HG03342 (cell line): Measurements from ENCODE around the gene GIN1.
A peak's percentile ranks its signal among the peaks of the same experiment; 100 is the strongest.
"Not testable (repeated sequence)": the region's sequence is repeated elsewhere in the genome, so short reads cannot be mapped to it uniquely, and the experiment has no call there.

Experiments used
- ATAC-seq: cut with Tn5 transposase; IDR thresholded peaks from one replicate; pipeline ENCODE4 v1.9.1; 2021; ENCODE audit warnings: mild to moderate bottlenecking, moderate library complexity; ENCODE audit not compliant: unreplicated experiment

The GIN1 gene, protein sequence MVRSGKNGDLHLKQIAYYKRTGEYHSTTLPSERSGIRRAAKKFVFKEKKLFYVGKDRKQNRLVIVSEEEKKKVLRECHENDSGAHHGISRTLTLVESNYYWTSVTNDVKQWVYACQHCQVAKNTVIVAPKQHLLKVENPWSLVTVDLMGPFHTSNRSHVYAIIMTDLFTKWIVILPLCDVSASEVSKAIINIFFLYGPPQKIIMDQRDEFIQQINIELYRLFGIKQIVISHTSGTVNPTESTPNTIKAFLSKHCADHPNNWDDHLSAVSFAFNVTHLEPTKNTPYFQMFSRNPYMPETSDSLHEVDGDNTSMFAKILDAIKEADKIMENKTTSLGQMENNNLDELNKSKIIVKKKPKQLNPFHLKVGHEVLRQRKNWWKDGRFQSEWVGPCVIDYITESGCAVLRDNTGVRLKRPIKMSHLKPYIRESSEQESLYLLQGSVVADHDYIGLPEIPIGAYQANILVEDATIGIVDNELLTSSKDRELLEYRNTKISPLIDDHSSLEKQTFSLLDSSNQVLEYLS

DNA sequence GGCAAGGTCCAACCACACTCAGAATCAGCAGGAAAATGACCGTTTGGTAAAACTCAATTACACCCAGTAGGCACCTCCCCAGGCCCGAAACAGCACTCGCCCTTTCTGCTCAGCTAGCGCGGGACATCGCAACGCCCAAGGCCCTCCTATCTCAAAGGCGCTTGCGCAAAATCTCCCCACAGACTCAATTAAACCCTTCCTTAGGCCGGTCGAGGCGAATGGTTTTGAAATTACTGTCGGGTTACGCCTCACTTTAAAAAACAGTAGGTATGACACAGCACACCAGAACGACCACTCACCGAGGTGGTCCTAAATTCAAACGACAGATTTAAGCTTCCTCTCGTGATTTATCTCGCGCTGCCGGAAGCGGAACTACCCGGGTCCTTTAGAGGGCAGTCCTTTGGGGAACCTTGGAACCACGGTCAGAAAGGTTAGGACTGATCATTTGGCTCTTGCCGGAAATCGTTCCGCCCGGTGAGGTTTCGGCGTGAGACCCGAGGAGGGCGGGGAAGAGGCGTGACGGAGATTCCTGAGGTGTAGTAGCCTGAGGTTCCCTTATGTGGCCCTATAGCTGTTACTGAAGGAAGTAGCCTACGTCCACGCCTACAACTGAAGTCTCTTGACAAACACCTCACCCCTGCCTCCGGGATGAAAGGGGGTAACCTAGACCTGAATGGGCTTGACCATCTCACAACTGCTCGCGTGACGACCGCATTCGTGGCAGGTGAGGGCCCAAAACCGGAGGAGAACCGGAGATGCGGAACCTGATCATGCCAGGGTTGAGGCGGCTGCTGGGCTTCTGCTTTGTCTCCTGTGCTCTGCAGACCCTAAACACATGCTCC is at the start of gene GIN1, which contains the start of gene PPIP5K2:
GIN1 (minus strand) TSS at position 374 of the 842 bp plus-strand sequence. CDS start 11,431 bp downstream, outside the sequence.
PPIP5K2 (plus strand) TSS at position 537 of the 842 bp plus-strand sequence. CDS start 9,289 bp downstream, outside the sequence.
- ATAC-seq = peak; percentile 92

DNA sequence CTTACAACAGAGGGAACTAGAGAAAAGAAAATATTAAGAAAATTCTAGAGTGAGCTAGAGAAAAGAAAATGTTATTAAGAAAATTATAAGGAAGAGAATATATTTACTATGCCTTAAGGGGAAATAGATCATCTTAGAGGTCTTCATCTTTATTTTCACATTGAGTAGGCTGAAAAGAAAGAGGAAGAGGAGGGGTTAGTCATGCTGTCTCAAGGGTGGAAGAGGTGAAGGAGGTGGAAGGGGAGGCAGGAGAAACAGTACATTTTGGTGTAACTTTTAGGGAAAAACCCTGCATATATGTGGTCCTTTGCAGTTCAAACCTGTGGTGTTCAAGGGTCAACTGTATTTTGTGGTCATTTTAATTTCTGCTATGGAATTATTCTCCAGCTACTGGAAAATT is 46.8 kb upstream of the GIN1 start:
- ATAC-seq = no peak

DNA sequence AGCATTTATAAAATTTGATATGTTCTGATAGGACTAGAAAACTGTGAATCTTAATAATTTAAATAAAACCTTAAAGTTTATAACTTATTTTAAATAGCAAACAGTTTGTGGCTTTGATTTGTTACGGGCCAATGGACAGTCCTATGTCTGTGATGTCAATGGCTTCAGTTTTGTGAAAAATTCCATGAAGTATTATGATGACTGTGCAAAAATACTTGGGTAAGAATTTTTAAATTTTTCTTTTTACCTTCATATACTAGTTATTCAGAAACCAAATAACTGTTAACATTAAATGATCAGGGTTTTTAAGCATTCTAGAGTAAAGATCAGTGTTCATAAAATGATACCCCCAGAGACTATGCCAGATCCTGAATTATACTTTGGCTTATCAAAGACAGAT is 31.2 kb upstream of the GIN1 start:
- ATAC-seq = no peak

DNA sequence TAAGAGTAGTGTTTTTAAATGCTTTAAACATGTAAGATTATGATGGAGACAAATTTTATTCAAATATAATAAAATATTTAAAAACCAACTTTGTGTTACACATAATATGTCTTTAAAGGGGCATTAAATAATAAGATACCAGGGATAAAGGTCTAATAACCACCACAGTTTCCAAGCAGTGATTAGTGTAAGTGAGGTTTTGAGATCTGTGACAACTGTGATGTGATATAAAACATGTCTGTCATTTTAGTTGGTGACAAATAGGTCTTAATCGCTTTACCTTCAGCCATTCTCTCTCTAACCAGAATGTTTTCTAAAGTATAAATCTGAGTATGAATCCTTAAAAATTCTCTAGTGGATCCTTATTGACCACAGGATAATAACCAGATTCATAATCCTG is 28.3 kb upstream of the GIN1 start:
- no peak for ATAC-seq

DNA sequence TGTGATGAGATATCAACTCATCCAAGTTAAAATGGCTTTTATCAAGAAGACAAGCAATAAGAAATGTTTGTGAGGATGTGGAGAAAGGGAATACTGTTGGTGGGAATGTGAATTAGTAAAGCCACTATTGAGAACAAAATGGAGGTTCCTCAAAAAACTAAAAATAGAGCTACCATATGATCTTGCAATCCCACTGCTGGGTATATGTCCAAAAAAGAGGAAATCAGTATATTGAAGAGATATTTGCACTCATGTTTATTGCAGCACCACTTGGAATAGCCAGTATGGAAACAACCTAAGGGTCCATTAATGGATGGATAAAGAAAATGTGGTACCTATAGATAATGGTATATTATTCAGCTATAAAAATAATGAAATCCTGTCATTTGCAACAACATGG is 25.3 kb upstream of the GIN1 start:
- no peak for ATAC-seq

DNA sequence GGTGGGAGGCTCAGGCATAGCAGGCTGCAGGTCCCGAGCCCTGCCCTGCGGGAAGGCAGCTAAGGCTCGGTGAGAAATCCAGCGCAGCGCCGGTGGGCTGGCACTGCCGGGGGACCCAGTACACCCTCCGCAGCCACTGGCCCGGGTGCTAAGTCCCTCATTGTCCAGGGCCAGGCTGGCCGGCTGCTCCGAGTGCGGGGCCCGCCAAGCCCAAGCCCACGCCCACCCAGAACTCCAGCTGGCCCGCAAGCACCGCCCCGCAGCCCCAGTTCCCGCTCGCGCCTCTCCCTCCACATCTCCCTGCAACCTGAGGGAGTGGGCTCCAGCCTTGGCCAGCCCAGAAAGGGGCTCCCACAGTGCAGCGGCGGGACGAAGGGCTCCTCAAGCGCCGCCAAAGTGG is 22.2 kb upstream of the GIN1 start:
- ATAC-seq = not testable (repeated sequence)

DNA sequence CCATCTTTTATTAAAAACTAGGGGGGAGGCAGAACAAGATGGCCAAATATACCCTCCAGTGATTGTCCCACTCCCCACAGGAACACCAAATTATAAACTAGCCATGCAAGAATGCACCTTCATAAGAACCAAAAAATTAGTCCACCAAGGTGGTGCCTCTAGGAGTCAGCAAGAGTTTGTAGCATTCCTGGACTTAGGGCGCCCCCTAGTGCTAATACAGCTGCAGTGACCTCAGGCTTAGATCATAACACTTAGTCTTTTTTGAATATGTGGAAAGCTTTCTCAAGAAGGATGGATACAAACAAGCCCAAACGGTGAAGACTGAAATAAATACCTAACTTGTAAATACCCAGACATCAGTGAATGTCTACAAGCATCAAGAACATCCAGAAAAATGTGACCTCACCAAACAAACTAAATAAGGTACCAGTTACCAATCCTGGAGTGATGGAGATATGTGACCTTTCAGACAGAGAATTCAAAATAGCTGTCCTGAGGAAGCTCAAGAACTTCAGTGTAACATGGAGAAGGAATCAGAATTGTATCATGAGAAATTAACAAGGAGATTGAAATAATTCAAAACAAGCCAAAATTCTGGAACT is 19.4 kb upstream of the GIN1 start:
- peak; percentile 97 for ATAC-seq

DNA sequence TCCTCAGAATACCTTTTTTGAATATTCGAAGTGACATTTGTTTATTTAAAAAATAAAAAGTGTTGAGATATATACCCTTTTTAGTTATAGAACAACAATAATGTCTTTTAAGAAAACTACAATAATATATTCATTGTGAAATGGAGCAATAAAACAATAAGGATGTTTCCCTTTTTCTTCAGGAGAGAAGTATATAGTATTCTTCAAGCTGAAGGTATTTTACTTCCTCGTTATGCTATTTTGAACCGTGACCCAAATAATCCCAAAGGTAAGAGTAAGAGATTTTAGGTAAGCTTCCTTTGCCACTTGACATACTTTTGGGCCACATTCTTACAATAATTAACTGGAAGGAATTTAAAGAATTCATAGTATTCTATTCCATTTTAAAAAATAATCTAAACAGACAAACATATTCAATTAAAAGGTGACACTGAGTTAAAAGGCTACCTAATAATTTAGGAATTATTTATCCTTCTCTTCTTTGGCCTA is 18.3 kb upstream of the GIN1 start:
- ATAC-seq = no peak

DNA sequence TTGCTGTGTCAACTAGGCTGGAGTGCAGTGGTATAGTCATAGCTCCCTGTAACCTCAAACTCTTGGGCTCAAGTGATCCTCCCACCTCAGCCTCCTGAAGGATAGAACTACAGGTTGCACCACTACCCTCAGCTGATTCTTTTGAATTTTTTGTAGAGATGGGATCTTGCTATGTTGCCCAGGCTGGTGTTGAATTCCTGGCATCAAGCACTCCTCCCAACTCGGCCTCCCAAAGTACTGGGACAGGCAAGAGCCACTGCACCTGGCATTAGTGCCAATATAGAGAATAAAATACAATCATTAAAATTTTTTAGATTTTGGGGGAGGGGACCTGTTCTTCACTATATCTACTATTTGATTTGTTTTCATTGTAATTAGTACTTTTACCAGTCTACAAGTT is 15.5 kb upstream of the GIN1 start:
- ATAC-seq = no peak

DNA sequence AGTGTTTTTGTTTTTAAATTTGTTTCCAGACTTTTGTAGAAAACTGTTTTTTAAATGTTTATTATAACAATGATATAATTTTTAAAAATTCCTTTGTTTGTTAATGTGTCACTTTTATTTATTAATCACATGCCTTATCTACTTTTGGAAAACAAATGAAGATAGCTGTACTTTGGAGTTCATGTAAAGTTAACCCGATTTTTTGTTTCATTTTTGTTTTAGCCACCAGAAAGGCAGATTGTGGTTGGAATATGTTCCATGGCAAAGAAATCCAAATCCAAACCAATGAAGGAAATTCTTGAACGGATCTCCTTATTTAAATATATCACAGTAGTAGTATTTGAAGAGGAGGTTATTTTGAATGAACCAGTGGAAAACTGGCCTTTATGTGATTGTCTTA is 13.3 kb upstream of the GIN1 start:
- no peak for ATAC-seq

DNA sequence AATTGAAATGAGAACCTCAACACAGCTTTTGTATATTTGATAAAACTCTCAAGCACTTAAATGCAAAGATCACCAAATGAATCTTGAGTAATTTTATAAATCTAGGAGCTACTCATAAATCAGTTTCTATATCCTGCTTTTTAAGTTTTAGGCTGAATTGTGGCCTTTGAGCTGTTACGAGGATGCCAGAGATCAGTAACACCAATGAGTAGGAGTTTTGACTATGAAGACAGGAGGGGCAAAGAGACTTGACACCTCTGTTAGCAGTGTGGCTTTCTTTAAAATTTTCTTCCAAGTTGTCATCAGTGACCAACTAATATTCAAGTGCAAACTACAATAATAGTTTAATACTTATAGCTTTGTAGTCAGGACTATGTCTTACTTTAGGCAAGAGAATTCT is 12.7 kb upstream of the GIN1 start:
- no peak for ATAC-seq

DNA sequence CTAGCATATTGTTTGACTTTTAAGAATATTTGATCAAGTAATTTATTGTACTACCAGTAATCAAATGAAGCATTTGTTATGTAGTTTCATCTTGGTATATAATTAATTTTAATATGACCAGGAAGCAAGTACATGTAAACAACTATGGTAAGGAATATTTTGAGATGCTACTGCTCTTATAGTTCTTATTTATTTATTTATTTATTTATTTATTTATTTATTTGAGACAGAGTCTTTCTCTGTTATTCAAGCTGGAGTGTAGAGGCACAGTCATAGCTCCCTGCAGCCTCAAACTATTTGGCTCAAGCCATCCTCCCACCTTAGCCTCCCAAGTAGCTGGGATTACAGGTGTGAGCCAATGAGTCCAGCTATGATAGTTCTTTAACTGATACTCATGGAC is 8.3 kb upstream of the GIN1 start:
- ATAC-seq = no peak

DNA sequence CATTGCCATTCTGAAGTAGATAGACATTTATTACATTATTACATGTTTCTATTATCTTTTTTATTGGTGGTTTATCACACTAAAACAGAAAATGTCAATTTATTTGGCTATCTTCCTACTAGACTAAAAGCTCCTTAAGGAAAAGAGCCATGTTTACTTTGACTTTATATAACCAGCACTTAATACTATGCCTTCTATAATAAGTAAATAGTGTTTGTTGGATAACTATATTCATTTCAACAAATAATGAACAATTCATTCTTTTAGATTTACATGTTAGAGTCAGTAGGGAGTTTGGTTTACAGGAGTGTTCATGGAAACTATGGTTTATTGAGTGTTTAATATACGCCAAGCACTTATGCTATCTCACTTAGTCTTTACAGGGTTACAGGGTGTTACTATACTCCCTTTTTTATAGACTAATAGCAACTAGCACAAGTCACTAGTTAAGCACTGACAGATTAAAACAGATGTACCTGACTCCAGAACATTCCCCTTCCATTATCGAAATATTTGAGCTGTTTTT is 7.4 kb upstream of the GIN1 start:
- no peak for ATAC-seq

DNA sequence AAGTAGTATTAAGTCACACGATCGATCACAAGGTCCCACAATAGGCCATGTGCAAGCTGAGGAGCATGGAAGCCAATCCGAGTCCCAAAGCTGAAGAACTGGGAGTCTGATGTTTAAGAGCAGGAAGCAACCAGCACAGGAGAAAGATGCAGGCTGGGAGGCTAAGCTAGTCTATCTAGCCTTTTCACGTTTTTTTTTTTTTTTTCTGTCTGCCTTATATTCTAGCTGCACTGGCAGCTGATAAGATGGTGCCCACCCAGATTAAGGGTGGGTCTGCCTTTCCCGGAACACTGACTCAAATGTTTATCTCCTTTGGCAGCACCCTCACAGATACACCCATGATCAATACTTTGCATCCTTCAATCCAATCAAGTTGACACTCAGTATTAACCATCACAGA is 6.6 kb upstream of the GIN1 start:
- ATAC-seq = no peak

DNA sequence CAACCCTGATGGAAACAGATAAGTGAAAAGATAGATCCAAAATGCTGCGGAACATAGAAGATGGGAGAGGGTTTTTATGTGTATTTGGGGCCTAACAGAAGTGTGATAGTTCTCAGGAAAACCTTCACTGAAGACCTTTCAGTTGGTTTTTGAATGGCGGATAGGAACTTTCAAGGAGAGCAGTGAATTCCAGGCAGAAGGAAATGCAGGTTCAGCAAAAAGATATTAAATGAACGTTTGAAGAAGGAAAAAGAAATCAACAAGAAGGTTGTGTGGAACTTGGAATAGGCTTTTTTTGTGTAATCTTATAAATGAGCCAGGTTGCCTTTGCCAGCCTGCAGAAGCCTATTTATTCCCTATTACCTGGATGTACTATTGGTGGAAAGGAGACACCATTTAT is 2.3 kb upstream of the GIN1 start:
- ATAC-seq = no peak

DNA sequence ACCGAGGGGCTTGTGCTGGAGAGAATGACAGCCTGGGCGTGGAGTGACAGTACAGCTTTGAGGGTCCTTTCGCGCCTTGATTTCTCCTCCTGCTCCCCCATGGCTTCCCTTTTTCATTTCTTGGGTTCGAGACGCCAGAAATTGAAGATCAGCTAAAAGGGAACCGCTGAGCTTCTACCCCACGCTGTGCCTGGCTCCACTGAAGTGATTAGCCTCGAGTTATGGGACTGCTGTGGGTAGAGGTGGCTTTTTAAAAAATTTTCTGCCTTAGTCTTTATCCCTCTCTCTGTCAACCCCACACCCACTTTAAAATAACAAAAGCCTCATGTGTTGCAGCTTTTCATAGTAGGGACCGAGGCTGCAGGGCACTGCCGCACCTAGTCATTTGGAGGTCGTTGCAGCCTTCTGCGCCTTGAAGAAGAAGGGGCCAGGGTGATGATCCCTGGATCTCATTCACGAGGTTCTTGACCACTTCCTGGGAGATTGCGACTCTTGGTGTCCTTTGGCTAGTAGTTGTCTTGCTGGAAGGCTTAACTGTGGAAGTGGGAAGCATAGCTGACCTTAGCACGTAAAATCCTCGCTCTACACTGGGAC is 766 bp upstream of the GIN1 start:
- ATAC-seq = no peak

DNA sequence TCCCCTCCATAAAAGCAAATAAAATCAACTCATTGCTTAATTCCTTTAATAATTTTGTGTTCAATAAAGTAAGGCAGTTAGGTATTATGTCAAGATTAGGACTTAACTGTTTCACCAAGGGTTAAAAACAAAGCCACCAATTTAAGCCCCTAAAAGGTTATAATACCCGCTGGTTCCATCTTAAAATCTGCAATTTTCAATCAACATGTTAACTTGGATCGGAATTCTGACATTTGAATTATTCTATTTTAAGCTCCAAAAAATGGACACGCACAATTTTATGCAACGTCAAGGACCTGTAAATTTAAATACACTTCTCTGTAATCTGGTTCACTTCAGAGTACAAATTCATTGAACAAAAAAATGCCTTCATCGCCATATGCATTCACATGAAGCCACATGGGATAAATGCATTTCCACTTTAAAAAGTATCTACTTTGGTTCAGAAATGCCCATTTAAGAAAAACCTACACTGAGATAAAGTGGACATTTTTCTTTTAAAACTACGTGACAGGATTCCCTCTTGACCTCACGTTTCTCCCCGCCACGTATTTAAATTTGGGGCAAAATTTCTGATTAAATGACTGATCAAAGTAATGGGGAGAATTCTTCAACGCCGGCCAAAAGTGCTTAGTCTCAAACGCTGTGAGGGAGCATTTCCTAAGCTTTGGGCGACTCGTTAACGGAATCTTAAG is 721 bp downstream of the GIN1 start:
- ATAC-seq = no peak

DNA sequence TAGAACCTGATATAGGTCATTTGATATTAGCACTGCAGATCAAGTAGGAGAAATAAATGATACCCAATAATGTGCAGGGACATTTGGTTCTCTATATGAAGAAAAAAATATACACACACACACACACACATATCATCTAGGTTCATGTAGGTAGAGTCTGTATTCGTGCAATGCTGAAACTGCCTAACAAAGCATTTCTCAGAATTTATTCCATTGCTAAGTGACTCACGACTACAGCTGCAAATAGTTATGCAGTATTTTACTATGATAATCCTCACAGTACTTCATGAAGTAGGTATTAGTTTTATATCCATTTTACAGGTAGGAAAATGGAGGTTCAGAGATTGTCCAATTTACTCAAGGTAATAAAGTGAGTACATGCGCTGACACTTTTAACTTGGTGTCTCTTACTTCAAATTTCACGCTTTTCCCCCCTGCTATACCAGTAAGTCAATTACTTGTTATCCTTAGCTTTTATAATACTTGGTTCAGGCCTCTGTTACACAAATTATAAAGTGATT is 2.4 kb downstream of the GIN1 start:
- ATAC-seq = no peak

DNA sequence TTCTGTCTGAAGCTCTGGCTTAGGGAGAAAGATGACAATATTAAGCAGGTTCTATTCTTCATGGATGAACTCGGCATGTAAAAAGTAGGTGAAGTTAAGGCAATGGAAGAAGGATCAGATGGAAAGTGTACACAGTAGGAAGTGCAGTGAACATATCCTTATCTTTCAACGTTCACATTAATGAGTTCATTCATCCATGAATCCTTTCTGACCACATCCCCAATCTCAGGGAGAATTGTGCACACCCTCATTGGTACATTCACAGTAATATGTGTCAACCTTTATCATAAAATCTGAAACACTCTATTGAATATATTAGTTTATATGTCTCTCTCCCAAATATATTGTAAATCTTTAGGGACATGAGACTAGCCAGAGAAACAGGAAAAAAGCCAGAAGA is 5.5 kb downstream of the GIN1 start:
- no peak for ATAC-seq

DNA sequence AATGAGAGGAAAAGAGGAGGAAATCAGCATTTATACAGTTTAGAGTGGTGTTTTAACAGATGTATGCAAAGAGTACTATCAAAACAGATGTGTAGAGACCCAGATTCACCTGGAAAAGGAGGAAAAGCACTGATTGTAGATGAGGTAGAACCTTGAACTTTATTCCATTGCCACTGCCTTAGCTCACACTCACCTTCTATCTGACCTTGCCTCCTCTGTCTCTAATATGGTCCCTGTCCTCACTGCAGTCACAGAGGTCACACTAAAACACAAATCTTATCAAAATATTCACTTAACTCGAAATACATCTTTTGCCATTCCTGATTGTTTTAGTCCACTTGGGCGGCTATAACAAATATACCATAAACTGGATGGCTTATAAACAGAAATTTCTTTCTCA is 7.0 kb downstream of the GIN1 start:
- ATAC-seq = no peak
